Osteoblast (primary cell): ENCODE measurements around the gene DACH1. TPM values are rescaled to one million over a fixed set of nuclear protein-coding genes. Genes with fewer than 3 reads are reported as not detected.

Experiments used
- DNase-seq: peaks from one replicate; pipeline ENCODE4 v3.0.0; 2011; ENCODE audit warnings: low spot score, mixed read lengths; ENCODE audit not compliant: insufficient read length; ENCODE audit errors: missing footprints
- H2AFZ ChIP-seq: 2 replicates; pipeline ENCODE4 v1.6.0; 2011; ENCODE audit warnings: mild to moderate bottlenecking, low read length
- H3K27ac ChIP-seq: 2 replicates; pipeline ENCODE4 v1.5.1; 2011; ENCODE audit warnings: mild to moderate bottlenecking, low read depth, low read length, moderate library complexity
- H3K27me3 ChIP-seq: 2 replicates; pipeline ENCODE4 v1.6.0; 2012; ENCODE audit warnings: mild to moderate bottlenecking, control low read depth, inconsistent platforms, low read length, moderate library complexity; ENCODE audit not compliant: insufficient read depth
- H3K36me3 ChIP-seq: 2 replicates; pipeline ENCODE4 v1.5.1; 2011; ENCODE audit warnings: mild to moderate bottlenecking, low read length, control low read depth, moderate library complexity; ENCODE audit not compliant: insufficient read depth
- H3K4me1 ChIP-seq: 2 replicates; pipeline ENCODE4 v1.5.1; 2011; ENCODE audit warnings: mild to moderate bottlenecking, low read length, control low read depth, moderate library complexity; ENCODE audit not compliant: insufficient read depth
- H3K4me2 ChIP-seq: 2 replicates; pipeline ENCODE4 v1.6.0; 2011; ENCODE audit warnings: mild to moderate bottlenecking, low read length; ENCODE audit not compliant: insufficient read depth
- H3K4me3 ChIP-seq: fragments of 200-600 bp; sonication (generic); 3 replicates; pipeline ENCODE4 v1.5.1; 2012; ENCODE audit warnings: mild to moderate bottlenecking, low read length, inconsistent platforms; ENCODE audit not compliant: insufficient read depth
- H3K79me2 ChIP-seq: 2 replicates; pipeline ENCODE4 v1.6.0; 2012; ENCODE audit warnings: mild to moderate bottlenecking, low read length, control low read depth, inconsistent platforms; ENCODE audit not compliant: insufficient read depth
- H3K9me3 ChIP-seq: 2 replicates; pipeline ENCODE4 v1.5.1; 2011; ENCODE audit warnings: low read depth, low read length, control low read depth
- H4K20me1 ChIP-seq: 2 replicates; pipeline ENCODE4 v1.6.0; 2012; ENCODE audit warnings: mild to moderate bottlenecking, low read length, control low read depth; ENCODE audit not compliant: insufficient read depth
- total RNA-seq: library from RNA; depleted of rRNA; stranded (reverse); fragments of >200 nt; gene quantifications from 2 replicates; pipeline ENCODE4 v1.2.3, GENCODE V29; 2012
- TF ChIP-seq, protein P1 (sequence below): IDR thresholded peaks from 2 replicates; pipeline ENCODE4 v1.5.1; 2011; ENCODE audit warnings: mild to moderate bottlenecking, low read depth, low read length, moderate library complexity; ENCODE audit errors: extremely low read depth

Gene DACH1
- total RNA-seq, 1 donor, result not detected

DNA sequence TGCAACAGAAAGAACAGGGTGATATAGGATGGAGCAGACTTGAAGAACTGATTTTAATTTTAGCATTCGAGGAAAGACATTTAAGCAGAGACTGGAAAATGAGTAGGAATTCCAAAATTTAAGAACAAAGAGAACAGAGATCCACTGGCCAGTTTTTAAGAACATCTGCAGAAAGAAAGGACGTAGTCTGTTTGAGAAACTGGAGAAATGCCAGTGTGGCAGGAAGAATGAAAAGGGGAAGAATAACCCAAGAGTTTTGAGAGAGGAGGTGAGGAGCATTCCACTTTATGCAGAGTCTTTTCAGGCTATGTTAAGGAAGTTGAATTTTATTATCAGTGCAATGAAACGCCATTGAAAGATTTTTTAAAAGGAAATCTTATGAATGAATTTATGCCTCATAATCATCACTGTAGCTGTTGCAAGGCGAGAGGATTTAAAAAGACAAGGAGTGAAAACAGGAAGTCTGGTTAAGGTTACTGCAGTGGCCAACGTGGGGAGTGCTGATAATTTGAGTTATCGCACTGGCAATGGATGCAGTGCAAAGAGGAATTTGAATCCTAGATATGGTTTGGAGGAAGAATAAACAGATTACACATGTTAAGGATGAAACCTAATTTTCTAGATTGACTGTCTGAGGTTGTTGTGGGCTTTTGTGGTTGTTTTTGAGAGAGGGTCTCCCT, 253.8 kb downstream of the DACH1 start:
- Histone ChIP-seq H3K27ac (no peak overlapping the region), H3K4me2 (no peak overlapping the region), H3K79me2 (no peaks in the 10 kb centered on the region), H3K4me3 (no peak overlapping the region), H3K36me3 (no peaks in the 10 kb centered on the region), H2AFZ (no peak overlapping the region), H3K27me3 (no peaks in the 10 kb centered on the region), H4K20me1 (no peaks in the 10 kb centered on the region), H3K4me1 (no peaks in the 10 kb centered on the region), H3K9me3 (no peaks in the 10 kb centered on the region)
- TF ChIP-seq, protein P1, sequence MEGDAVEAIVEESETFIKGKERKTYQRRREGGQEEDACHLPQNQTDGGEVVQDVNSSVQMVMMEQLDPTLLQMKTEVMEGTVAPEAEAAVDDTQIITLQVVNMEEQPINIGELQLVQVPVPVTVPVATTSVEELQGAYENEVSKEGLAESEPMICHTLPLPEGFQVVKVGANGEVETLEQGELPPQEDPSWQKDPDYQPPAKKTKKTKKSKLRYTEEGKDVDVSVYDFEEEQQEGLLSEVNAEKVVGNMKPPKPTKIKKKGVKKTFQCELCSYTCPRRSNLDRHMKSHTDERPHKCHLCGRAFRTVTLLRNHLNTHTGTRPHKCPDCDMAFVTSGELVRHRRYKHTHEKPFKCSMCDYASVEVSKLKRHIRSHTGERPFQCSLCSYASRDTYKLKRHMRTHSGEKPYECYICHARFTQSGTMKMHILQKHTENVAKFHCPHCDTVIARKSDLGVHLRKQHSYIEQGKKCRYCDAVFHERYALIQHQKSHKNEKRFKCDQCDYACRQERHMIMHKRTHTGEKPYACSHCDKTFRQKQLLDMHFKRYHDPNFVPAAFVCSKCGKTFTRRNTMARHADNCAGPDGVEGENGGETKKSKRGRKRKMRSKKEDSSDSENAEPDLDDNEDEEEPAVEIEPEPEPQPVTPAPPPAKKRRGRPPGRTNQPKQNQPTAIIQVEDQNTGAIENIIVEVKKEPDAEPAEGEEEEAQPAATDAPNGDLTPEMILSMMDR, result no peak
- DNase-seq, result no peak

DNA sequence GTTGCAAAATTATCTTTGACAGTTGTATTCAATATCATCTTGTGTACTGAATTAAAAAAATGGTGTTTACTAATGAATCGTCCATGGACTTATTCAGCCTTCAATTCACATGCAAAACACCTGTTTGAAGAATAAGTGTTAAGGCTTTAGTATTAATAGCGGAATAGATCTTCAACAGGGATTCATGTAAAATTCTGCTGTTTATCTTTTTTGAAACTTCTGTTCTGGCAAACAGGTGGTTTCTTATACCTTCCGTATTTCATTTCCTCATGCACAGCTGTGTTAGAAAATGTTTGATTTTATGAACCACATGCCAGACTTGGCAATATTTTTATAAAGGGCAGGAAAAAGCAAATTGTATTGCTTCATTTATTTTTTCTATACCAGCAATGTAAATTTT, 255.7 kb downstream of the DACH1 start:
- DNase-seq, result no peak
- no peaks in the 10 kb centered on the region for H3K36me3 ChIP-seq
- no peaks in the 10 kb centered on the region for H4K20me1 ChIP-seq
- no peak overlapping the region for H3K4me3 ChIP-seq
- H3K27me3 ChIP-seq, result no peaks in the 10 kb centered on the region
- no peaks in the 10 kb centered on the region for H3K79me2 ChIP-seq
- no peaks in the 10 kb centered on the region for H3K9me3 ChIP-seq
- TF ChIP-seq, protein P1, result no peak
- no peak overlapping the region for H2AFZ ChIP-seq
- H3K4me2 ChIP-seq, result no peak overlapping the region
- H3K27ac ChIP-seq, result no peak overlapping the region
- H3K4me1 ChIP-seq, result no peaks in the 10 kb centered on the region

DNA sequence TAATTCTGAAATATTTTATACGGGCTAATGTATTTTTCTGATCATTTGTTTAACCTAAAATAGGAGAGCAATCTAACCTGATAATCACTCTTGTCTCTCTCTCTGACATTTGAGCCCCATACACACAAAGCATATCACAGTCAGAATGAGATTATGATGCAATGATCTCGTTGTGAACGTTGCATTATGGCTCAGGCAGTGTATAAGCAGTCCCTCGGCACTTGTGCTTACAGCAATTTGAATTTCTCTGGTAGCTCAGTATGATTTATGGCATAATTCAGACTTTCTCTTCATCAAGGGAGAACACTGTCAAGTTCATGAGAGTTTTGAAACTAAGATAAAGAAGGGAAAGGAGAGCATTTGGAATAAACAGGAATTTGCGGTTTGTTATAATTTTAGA, 256.1 kb downstream of the DACH1 start:
- Histone ChIP-seq H3K4me3 (no peak overlapping the region), H3K4me1 (no peaks in the 10 kb centered on the region), H3K79me2 (no peaks in the 10 kb centered on the region), H3K36me3 (no peaks in the 10 kb centered on the region), H3K9me3 (no peaks in the 10 kb centered on the region), H3K27ac (no peak overlapping the region), H2AFZ (no peak overlapping the region), H3K4me2 (no peak overlapping the region), H3K27me3 (no peaks in the 10 kb centered on the region), H4K20me1 (no peaks in the 10 kb centered on the region)
- DNase-seq, result no peak
- TF ChIP-seq, protein P1, result no peak

DNA sequence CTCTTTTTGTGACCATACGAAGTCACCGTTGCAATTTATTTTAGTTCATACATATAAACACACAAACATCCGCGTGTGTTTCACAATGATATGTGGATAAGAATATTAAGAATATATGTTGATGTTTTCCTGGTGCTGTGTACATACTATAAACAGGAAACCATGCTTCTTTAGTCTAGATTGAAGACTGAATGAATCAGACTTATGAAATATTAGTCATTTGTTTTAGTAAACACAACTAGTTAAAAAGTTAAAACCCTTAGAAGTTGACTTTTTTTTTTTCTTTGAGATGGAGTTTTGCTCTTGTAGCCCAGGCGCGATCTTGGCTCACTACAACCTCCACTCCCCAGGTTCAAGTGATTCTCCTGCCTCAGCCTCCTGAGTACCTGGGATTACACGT, 257.7 kb downstream of the DACH1 start:
- H3K36me3 ChIP-seq, result no peaks in the 10 kb centered on the region
- no peak for DNase-seq
- no peaks in the 10 kb centered on the region for H3K9me3 ChIP-seq

More for the DNA sequence above, 257.7 kb downstream of the DACH1 start:
- TF ChIP-seq, protein P1, result no peak
- no peak overlapping the region for H3K4me2 ChIP-seq
- H3K27ac ChIP-seq, result no peak overlapping the region
- no peak overlapping the region for H3K4me3 ChIP-seq
- H4K20me1 ChIP-seq, result no peaks in the 10 kb centered on the region
- H3K4me1 ChIP-seq, result no peaks in the 10 kb centered on the region
- no peaks in the 10 kb centered on the region for H3K27me3 ChIP-seq
- H3K79me2 ChIP-seq, result no peaks in the 10 kb centered on the region
- H2AFZ ChIP-seq, result no peak overlapping the region
